H1 (cell line): ENCODE data around the gene SYNJ1. TPM values are rescaled to one million over a fixed set of nuclear protein-coding genes. Genes with fewer than 3 reads are reported as not detected.

Experiments
- CTCF ChIA-PET: fragments of 300-600 bp; sonication (Branson Sonifier 250); formaldehyde crosslinking; loops from one replicate; lab custom pipeline; 2021; ENCODE audit not compliant: partially characterized antibody; lab: Charles Lee
- POLR2A ChIA-PET: fragments of 300-600 bp; sonication (Branson Sonifier 250); formaldehyde crosslinking; loops from one replicate; lab custom pipeline; 2021; ENCODE audit warnings: inconsistent platforms; ENCODE audit not compliant: partially characterized antibody; lab: Charles Lee
- DNase-seq, 2 experiments: peaks; one replicate each; pipeline versions ENCODE4 v3.0.0 to v3.0.0-alpha.2; 2010 to 2022; ENCODE audit warnings: low spot score in 2 of 2, low read depth in 1 of 2, mixed read lengths in 1 of 2
- FAIRE-seq: peaks from 2 replicates; lab custom pipeline; 2011; peaks lifted over from hg19 to GRCh38; lab: Jason Lieb, UNC
- H2AFZ ChIP-seq: 2 replicates; pipeline ENCODE4 v1.8.1; 2012; ENCODE audit warnings: low read length, inconsistent platforms
- H2AK5ac ChIP-seq: 2 replicates; pipeline ENCODE4 v1.6.1; 2013; ENCODE audit warnings: low read depth, low read length
- H2BK120ac ChIP-seq: replicated peaks from 2 replicates; pipeline ENCODE3; 2013; ENCODE audit warnings: low read depth, low read length, inconsistent platforms
- H2BK12ac ChIP-seq: 2 replicates; pipeline ENCODE4 v1.6.1; 2013; ENCODE audit warnings: low read depth, low read length
- H2BK15ac ChIP-seq: 2 replicates; pipeline ENCODE4 v1.6.1; 2013; ENCODE audit warnings: low read length
- H2BK20ac ChIP-seq: 2 replicates; pipeline ENCODE4 v1.6.1; 2013; ENCODE audit warnings: low read length
- H2BK5ac ChIP-seq: 2 replicates; pipeline ENCODE4 v1.6.1; 2013; ENCODE audit warnings: low read depth, low read length
- H3K14ac ChIP-seq: 2 replicates; pipeline ENCODE4 v1.6.1; 2013; ENCODE audit warnings: inconsistent platforms; ENCODE audit not compliant: insufficient read length
- H3K18ac ChIP-seq: 2 replicates; pipeline ENCODE4 v1.6.1; 2013; ENCODE audit warnings: low read length; ENCODE audit errors: extremely low read depth
- H3K23ac ChIP-seq: 2 replicates; pipeline ENCODE4 v1.6.1; 2013; ENCODE audit warnings: inconsistent platforms; ENCODE audit not compliant: insufficient read length
- H3K23me2 ChIP-seq: 2 replicates; pipeline ENCODE4 v1.6.1; 2013; ENCODE audit warnings: low read depth, low read length
- H3K27ac ChIP-seq: 2 replicates; pipeline ENCODE4 v1.6.1; 2011; ENCODE audit warnings: low read depth, low read length, inconsistent platforms
- H3K27me3 ChIP-seq, 4 experiments: replicated peaks in 1 of 4; 1 replicate in 1 of 4; 2 replicates in 3 of 4; pipeline versions ENCODE4 v1.6.1 to v1.8.1; 2011 to 2013; ENCODE audit warnings: low read length in 3 of 4, mild to moderate bottlenecking in 3 of 4, inconsistent platforms in 2 of 4, mixed read lengths in 2 of 4, moderate library complexity in 1 of 4; ENCODE audit not compliant: control insufficient read depth in 3 of 4, insufficient read depth in 3 of 4; ENCODE audit errors: extremely low read depth in 1 of 4
- H3K36me3 ChIP-seq, 4 experiments: 2 replicates each; pipeline versions ENCODE4 v1.6.1 to v1.8.1; 2011 to 2013; ENCODE audit warnings: mild to moderate bottlenecking in 4 of 4, low read length in 3 of 4, moderate library complexity in 2 of 4, control low read depth in 1 of 4, inconsistent platforms in 1 of 4; ENCODE audit not compliant: insufficient read depth in 4 of 4, control insufficient read depth in 2 of 4
- H3K4ac ChIP-seq: replicated peaks from 2 replicates; pipeline ENCODE3; 2013; ENCODE audit warnings: low read length, low read depth, mixed read lengths, inconsistent platforms; ENCODE audit not compliant: insufficient read length
- H3K4me1 ChIP-seq, 4 experiments: replicated peaks in 1 of 4; 1 replicate in 1 of 4; 2 replicates in 3 of 4; pipeline versions ENCODE4 v1.6.1 to v1.8.1; 2011 to 2013; ENCODE audit warnings: low read length in 3 of 4, inconsistent platforms in 2 of 4, mixed read lengths in 1 of 4; ENCODE audit not compliant: insufficient read depth in 4 of 4, control insufficient read depth in 3 of 4
- H3K4me2 ChIP-seq, 2 experiments: 2 replicates each; pipeline versions ENCODE4 v1.6.1 to v1.8.1; 2011 to 2013; ENCODE audit warnings: low read depth in 2 of 2, low read length in 2 of 2, control low read depth in 1 of 2, inconsistent platforms in 1 of 2, mild to moderate bottlenecking in 1 of 2; ENCODE audit not compliant: insufficient read depth in 1 of 2
- H3K4me3 ChIP-seq, 4 experiments: fragments of 200-600, 300-600 bp in 1 of 4; sonication (generic), shearing (Covaris generic), sonication (Bioruptor Twin) in 1 of 4; 2 replicates each; pipeline versions ENCODE4 v1.5.1 to v1.8.1; 2011 to 2016; ENCODE audit warnings: low read length in 4 of 4, low read depth in 3 of 4, control low read depth in 2 of 4, inconsistent platforms in 2 of 4, mild to moderate bottlenecking in 2 of 4, mixed read lengths in 1 of 4, moderate library complexity in 1 of 4; ENCODE audit not compliant: insufficient read depth in 2 of 4; ENCODE audit errors: extremely low read depth in 1 of 4
- H3K56ac ChIP-seq: replicated peaks from 2 replicates; pipeline ENCODE3; 2013; ENCODE audit warnings: low read depth, mild to moderate bottlenecking, mixed read lengths, low read length, inconsistent platforms; ENCODE audit not compliant: insufficient read length
- H3K79me1 ChIP-seq: 2 replicates; pipeline ENCODE4 v1.6.1; 2013; ENCODE audit warnings: low read depth, low read length, control low read depth
- H3K79me2 ChIP-seq, 2 experiments: 2 replicates each; pipeline versions ENCODE4 v1.6.1 to v1.8.1; 2012 to 2013; ENCODE audit warnings: low read length in 2 of 2, mild to moderate bottlenecking in 2 of 2, inconsistent platforms in 1 of 2; ENCODE audit not compliant: insufficient read depth in 2 of 2, control insufficient read depth in 1 of 2
- H3K9ac ChIP-seq, 4 experiments: replicated peaks in 1 of 4; 1 replicate in 1 of 4; 2 replicates in 3 of 4; pipeline versions ENCODE4 v1.6.1 to v1.8.1; 2011 to 2013; ENCODE audit warnings: low read depth in 3 of 4, low read length in 3 of 4, control low read depth in 2 of 4, mild to moderate bottlenecking in 2 of 4, moderate library complexity in 2 of 4, inconsistent platforms in 1 of 4; ENCODE audit errors: extremely low read depth in 1 of 4
- H3K9me3 ChIP-seq, 2 experiments: 2 replicates each; pipeline versions ENCODE4 v1.6.1 to v1.8.1; 2012 to 2013; ENCODE audit warnings: mild to moderate bottlenecking in 2 of 2, moderate library complexity in 2 of 2, control low read depth in 1 of 2, inconsistent platforms in 1 of 2, low read depth in 1 of 2, low read length in 1 of 2, mixed read lengths in 1 of 2; ENCODE audit not compliant: insufficient read depth in 2 of 2
- H4K20me1 ChIP-seq, 2 experiments: replicated peaks in 1 of 2; 2 replicates each; pipeline versions ENCODE3 to v1.8.1; 2011 to 2013; ENCODE audit warnings: inconsistent platforms in 2 of 2, low read length in 2 of 2, mild to moderate bottlenecking in 1 of 2; ENCODE audit not compliant: insufficient read depth in 2 of 2, control insufficient read depth in 1 of 2
- H4K5ac ChIP-seq: 2 replicates; pipeline ENCODE4 v1.6.1; 2013; ENCODE audit warnings: low read length, low read depth, mixed read lengths, inconsistent platforms; ENCODE audit not compliant: insufficient read length
- H4K8ac ChIP-seq: 2 replicates; pipeline ENCODE4 v1.8.0; 2013; ENCODE audit warnings: mild to moderate bottlenecking, moderate library complexity, low read length, inconsistent platforms; ENCODE audit not compliant: insufficient read depth; ENCODE audit errors: extremely low read depth
- H4K91ac ChIP-seq: replicated peaks from 2 replicates; pipeline ENCODE3; 2013; ENCODE audit warnings: low read length, mixed read lengths, inconsistent platforms; ENCODE audit not compliant: insufficient read length
- ASH2L ChIP-seq: fragments of 200-600, 300-600 bp; sonication (generic); IDR thresholded peaks from one replicate; pipeline ENCODE4 v1.7.1; 2017; ENCODE audit warnings: low read length
- BACH1 ChIP-seq: IDR thresholded peaks from 2 replicates; pipeline ENCODE4 v1.6.1; 2012; ENCODE audit warnings: low read length, improper control_type of control experiment
- BCL11A ChIP-seq, 2 experiments: IDR thresholded peaks; one replicate each; pipeline ENCODE4 v1.6.1; 2011; ENCODE audit warnings: low read depth in 2 of 2, low read length in 2 of 2, mild to moderate bottlenecking in 2 of 2
- CHD1 ChIP-seq: IDR thresholded peaks from 2 replicates; pipeline ENCODE4 v1.6.1; 2012; ENCODE audit warnings: low read depth, low read length, improper control_type of control experiment
- EGR1 ChIP-seq: IDR thresholded peaks from 2 replicates; pipeline ENCODE4 v1.6.1; 2011; ENCODE audit warnings: low read depth, low read length, borderline replicate concordance
- HDAC2 ChIP-seq, 2 experiments: fragments of 300-600 bp in 1 of 2; sonication (generic) in 1 of 2; IDR thresholded peaks; 2 replicates each; pipeline ENCODE4 v1.6.1; 2011 to 2012; ENCODE audit warnings: low read depth in 2 of 2, low read length in 2 of 2, mild to moderate bottlenecking in 2 of 2, moderate library complexity in 2 of 2, borderline replicate concordance in 1 of 2, inconsistent platforms in 1 of 2
- HDAC6 ChIP-seq: IDR thresholded peaks from one replicate; pipeline ENCODE4 v1.7.1; 2012; ENCODE audit warnings: low read depth, mild to moderate bottlenecking, inconsistent platforms, low read length, moderate library complexity
- SIN3A ChIP-seq, 2 experiments: IDR thresholded peaks in 1 of 2; conservative IDR thresholded peaks in 1 of 2; 2 replicates each; pipeline ENCODE4 v1.6.1; 2011 to 2012; ENCODE audit warnings: low read length in 2 of 2, improper control_type of control experiment in 1 of 2, low read depth in 1 of 2, mild to moderate bottlenecking in 1 of 2
- WGBS, 2 experiments: shearing (Covaris generic) in 1 of 2; methylation state at CpG; one replicate each; pipeline versions ENCODE4 v1.1.6 to v1.1.7; 2013 to 2015; ENCODE audit warnings: low lambda C conversion rate in 2 of 2, mixed read lengths in 2 of 2, inconsistent platforms in 1 of 2, low coverage in 1 of 2, missing lambda C conversion rate in 1 of 2; ENCODE audit not compliant: insufficient replicate concordance in 2 of 2, insufficient coverage in 1 of 2, insufficient read length in 1 of 2; ENCODE audit errors: extremely low coverage in 1 of 2, missing lambda C conversion rate in 1 of 2; 5-methylcytosine and 5-hydroxymethylcytosine counted together
- long read RNA-seq, 2 experiments: library from RNA in 1 of 2; library from capped mRNA in 1 of 2; stranded (forward); transcript quantifications; one replicate each; pipeline ENCODE4 v2.0.0, GENCODE V29; 2021; ENCODE audit warnings: inconsistent platforms in 1 of 2
- polyA minus RNA-seq, 3 experiments: library from RNA; depleted of rRNA, polyadenylated mRNA; stranded (reverse); fragments of >200 nt; gene quantifications; 1 replicate in 2 of 3; 2 replicates in 1 of 3; pipeline ENCODE4 v1.2.3, GENCODE V29; 2011
- polyA plus RNA-seq, 7 experiments: library from polyadenylated mRNA; depleted of rRNA in 3 of 7; stranded (reverse) in 5 of 7; unstranded in 2 of 7; fragments of >200 nt in 5 of 7; fragments of 200-250 nt in 2 of 7; gene quantifications; 1 replicate in 5 of 7; 2 replicates in 1 of 7; 4 replicates in 1 of 7; pipeline versions ENCODE4 v1.2.1 to v1.2.3, GENCODE V29; 2011 to 2013; ENCODE audit warnings: missing spikeins in 2 of 7, mixed read lengths in 2 of 7
- total RNA-seq: library from RNA; stranded (reverse); fragmentation: NEBNext Ultra II Directional; extraction: Animal tissue kit (Norgen Biotek cat#: 25700); gene quantifications from 2 replicates; pipeline ENCODE4 v1.2.1, GENCODE V29; 2021

The SYNJ1 gene
- total RNA-seq = 4.0 and 4.3 TPM in 2 replicates
- 1.3 and 1.6 TPM in 2 replicates for polyA plus RNA-seq (2011; rRNA removed)
- 1.4 TPM for polyA plus RNA-seq (2011; cell fraction: cytosol; rRNA removed)
- 4.5 TPM for polyA plus RNA-seq (2011; cell fraction: nucleus; rRNA removed)
- polyA plus RNA-seq (2012, experiment 1 of 2) = 1.1 to 2.0 TPM (median 1.4 TPM) in 4 replicates
- polyA plus RNA-seq (2012, experiment 2 of 2) = 0.12 TPM
- 2.1 TPM for polyA plus RNA-seq (2013, experiment 1 of 2)
- polyA plus RNA-seq (2013, experiment 2 of 2) = 1.3 TPM
- polyA minus RNA-seq (2011; rRNA and poly(A)+ RNA removed) = 3.0 and 3.4 TPM in 2 replicates
- 1.5 TPM for polyA minus RNA-seq (2011; cell fraction: cytosol; rRNA and poly(A)+ RNA removed)
- 5.0 TPM for polyA minus RNA-seq (2011; cell fraction: nucleus; rRNA and poly(A)+ RNA removed)
- long read RNA-seq, experiment 1, partial matches to known transcripts = 0 of 2 reads
- long read RNA-seq, experiment 1, other reads (novel, unspliced or antisense) = 2 of 2 reads
- long read RNA-seq, experiment 2 = 0 reads

DNA sequence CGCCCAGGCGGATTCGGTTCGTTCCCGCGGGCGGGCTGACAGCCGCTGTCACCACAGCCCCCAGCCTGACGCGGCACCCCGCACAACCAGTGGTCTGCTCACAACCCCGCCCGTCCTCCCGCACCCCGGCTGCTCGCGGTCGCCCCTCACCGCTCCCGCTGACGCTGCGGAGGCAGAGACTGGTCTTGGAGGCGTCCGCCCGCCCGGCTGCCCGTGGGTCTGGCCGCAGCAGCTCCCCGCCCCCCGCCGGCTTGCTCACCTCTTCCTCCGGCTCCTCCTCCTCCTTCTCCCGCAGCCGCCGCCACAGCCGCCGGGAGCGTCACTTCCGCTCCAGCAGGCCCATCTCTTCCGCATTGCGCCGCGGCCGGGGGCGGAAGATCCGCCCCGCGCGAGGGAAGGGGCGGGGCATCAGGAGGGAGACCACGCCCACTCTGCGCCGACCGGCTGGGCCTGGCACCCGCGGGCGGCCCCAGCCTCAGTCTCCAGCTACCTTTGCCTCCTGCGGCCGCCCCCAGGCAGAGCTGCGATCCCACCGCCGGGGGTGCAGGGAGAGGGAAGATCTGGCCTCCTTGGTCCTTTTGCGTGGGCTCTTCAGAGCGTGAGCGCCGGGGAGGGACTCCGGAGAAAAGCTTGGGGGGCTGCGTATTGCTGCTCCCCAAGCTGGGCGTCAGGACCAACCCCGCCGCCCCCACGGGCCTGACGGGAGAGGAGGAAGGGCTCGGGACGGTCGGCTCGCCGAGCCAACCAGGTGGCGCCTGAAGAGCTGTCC is at the start of gene SYNJ1:
Gene SYNJ1 (minus strand): TSS at position 327 of the 769 bp plus-strand sequence. CDS start 1,118 bp downstream, outside the sequence.
- no peak within 1 kb of the TSS; the same call in 1 of the 2 replicates for H2BK5ac ChIP-seq
- peaks cover 10% of the 10 kb centered on the region for H3K23me2 ChIP-seq
- peak within 1 kb of the TSS; percentile 74 to 92 (median 84) for H3K4me3 ChIP-seq
- H3K56ac ChIP-seq = peak within 1 kb of the TSS; percentile 79
- no peak within 1 kb of the TSS for H4K91ac ChIP-seq
- peaks cover 0 to 3% (median 0%) of the 10 kb centered on the region in 4 experiments; a peak in 1 of 8 replicates for H3K36me3 ChIP-seq
- H3K79me2 ChIP-seq = no peaks in the 10 kb centered on the region
- H3K4me2 ChIP-seq = peak within 1 kb of the TSS; percentile 83 to 93
- no peak for FAIRE-seq
- H3K4ac ChIP-seq = no peak within 1 kb of the TSS
- H3K9ac ChIP-seq = peak within 1 kb of the TSS in 3 of 4 experiments; percentile 26 to 39 (median 34); a peak in 2 of 7 replicates
- no peak within 1 kb of the TSS for H2BK15ac ChIP-seq
- WGBS, 2 experiments = 1% methylated on average over 55 of the region's 79 CpGs; no CpG with 5 or more reads in 1 of the 2 experiments
- H3K18ac ChIP-seq = no peak within 1 kb of the TSS; the same call in 1 of the 2 replicates
- H3K14ac ChIP-seq = no peak within 1 kb of the TSS
- H3K4me1 ChIP-seq = peaks cover 0 to 4% (median 1%) of the 10 kb centered on the region in 4 experiments; a peak in 3 of 7 replicates
- peak; percentile 70 to 97 for DNase-seq
- H3K9me3 ChIP-seq = no peaks in the 10 kb centered on the region
- H3K23ac ChIP-seq = no peak within 1 kb of the TSS
- H4K20me1 ChIP-seq = peaks cover 0 to 2% of the 10 kb centered on the region in 2 experiments
- H3K79me1 ChIP-seq = no peaks in the 10 kb centered on the region
- ChIA-PET CTCF (interaction anchor here (0.9 to 1.8 kb wide), 7 partner anchors 28 to 127 kb away, joined by 3 to 6 read pairs (median 3); partner anchors contain the start of gene CFAP298), POLR2A (interaction anchor here (0.6 to 2.6 kb wide), 7 partner anchors 8 to 603 kb away, joined by 3 to 14 read pairs (median 6); partner anchors contain the start of gene PAXBP1)
- H4K5ac ChIP-seq = peak within 1 kb of the TSS; percentile 49
- H2BK12ac ChIP-seq = no peak within 1 kb of the TSS
- H2BK120ac ChIP-seq = no peak within 1 kb of the TSS
- 0 out of 2 replicates have a peak within 1 kb of the TSS, but pooled peaks have one; percentile 60 for H4K8ac ChIP-seq
- H2BK20ac ChIP-seq = no peak within 1 kb of the TSS
- peak within 1 kb of the TSS; percentile 87 for H2AFZ ChIP-seq
- no peaks in the 10 kb centered on the region for H3K27me3 ChIP-seq
- no peak within 1 kb of the TSS for H2AK5ac ChIP-seq
- no peak within 1 kb of the TSS; the same call in 1 of the 2 replicates for H3K27ac ChIP-seq
- TF ChIP-seq CHD1 = no peak
- no peak for TF ChIP-seq BCL11A (IDR thresholded peaks at IDR 0.05; ENCODE audit: low read depth in 2 of 2, low read length in 2 of 2)
- peak; percentile 67 to 82; a peak in 2 of 4 replicates for TF ChIP-seq HDAC2 (IDR thresholded peaks at IDR 0.05; ENCODE audit: borderline replicate concordance in 1 of 2, low read depth in 2 of 2, low read length in 2 of 2)
- no peak for TF ChIP-seq BACH1
- peak; percentile 98 to 99 for TF ChIP-seq SIN3A (conservative IDR thresholded peaks at IDR 0.05 in 1 of 2, IDR thresholded peaks at IDR 0.05 in 1 of 2; ENCODE audit: low read depth in 1 of 2, low read length in 2 of 2)
- peak; percentile 86; the same call in 1 of the 2 replicates for TF ChIP-seq EGR1
- peak; percentile 72 for TF ChIP-seq ASH2L
- TF ChIP-seq HDAC6 = no peak
